Astrocyte of the hippocampus (primary cell): ENCODE measurements around the gene OLA1.

Experiments
- DNase-seq: peaks from one replicate; pipeline ENCODE4 v3.0.0; 2011; ENCODE audit warnings: low read depth, low spot score

Gene OLA1

GRCh38 chr2:174063492-174064092, 184.7 kb downstream of the OLA1 start:
- no peak for DNase-seq

- DNase-seq, result no peak
Observed at GRCh38 chr2:174062934-174063333, 185.4 kb downstream of the OLA1 start.

- no peak for DNase-seq
Observed at GRCh38 chr2:174059884-174060244, 188.5 kb downstream of the OLA1 start.

- DNase-seq, result no peak
Observed at GRCh38 chr2:174059178-174059883, 189.0 kb downstream of the OLA1 start.

GRCh38 chr2:174058456-174058855, 189.9 kb downstream of the OLA1 start:
- no peak for DNase-seq

- no peak for DNase-seq
Observed at GRCh38 chr2:174058026-174058425, 190.3 kb downstream of the OLA1 start.

GRCh38 chr2:174054926-174055325, 193.4 kb downstream of the OLA1 start:
- no peak for DNase-seq

GRCh38 chr2:174053355-174054151, 194.8 kb downstream of the OLA1 start:
- no peak for DNase-seq

GRCh38 chr2:174052584-174052976, 195.8 kb downstream of the OLA1 start:
- no peak for DNase-seq

GRCh38 chr2:174051741-174052583, 196.4 kb downstream of the OLA1 start:
- peak; percentile 85 for DNase-seq

GRCh38 chr2:174051068-174051467, 197.3 kb downstream of the OLA1 start:
- DNase-seq, result no peak

- DNase-seq, result no peak
Observed at GRCh38 chr2:174049895-174050294, 198.4 kb downstream of the OLA1 start.

GRCh38 chr2:174048243-174048642, 200.1 kb downstream of the OLA1 start:
- no peak for DNase-seq

- no peak for DNase-seq
Observed at GRCh38 chr2:174047746-174048145, 200.6 kb downstream of the OLA1 start.

- DNase-seq, result no peak
Observed at GRCh38 chr2:174046172-174046571, 202.2 kb downstream of the OLA1 start.

GRCh38 chr2:174044556-174044955, 203.8 kb downstream of the OLA1 start:
- no peak for DNase-seq

- DNase-seq, result no peak
Observed at GRCh38 chr2:174040417-174040701, 208.0 kb downstream of the OLA1 start.

- peak; percentile 96 for DNase-seq
Observed at GRCh38 chr2:174039551-174040416, 208.5 kb downstream of the OLA1 start.

GRCh38 chr2:174038462-174038861, 209.9 kb downstream of the OLA1 start:
- DNase-seq, result no peak

- no peak for DNase-seq
Observed at GRCh38 chr2:174036825-174037224, 211.5 kb downstream of the OLA1 start.
